Caco-2 (cell line): ENCODE measurements around the gene PPIA. TPM values are rescaled to one million over a fixed set of nuclear protein-coding genes. Genes with fewer than 3 reads are reported as not detected.
A peak's percentile ranks its signal among the peaks of the same experiment; 100 is the strongest.

ENCODE experiments used
- BruUV-seq: library from RNA; stranded (reverse); fragments of 400-500 nt; replicated peaks from 2 replicates; lab custom pipeline; 2021; lab: Mats Ljungman, UMichigan
- CTCF ChIA-PET: fragments of 300-600 bp; sonication (Branson Sonifier 250); formaldehyde crosslinking; loops from one replicate; lab custom pipeline; 2022; ENCODE audit warnings: antibody characterized with exemption; lab: Charles Lee
- POLR2A ChIA-PET: fragments of 300-600 bp; sonication (Branson Sonifier 250); formaldehyde crosslinking; loops from one replicate; lab custom pipeline; 2022; ENCODE audit warnings: antibody characterized with exemption; lab: Charles Lee
- DNase-seq, 2 experiments: peaks; one replicate each; pipeline versions ENCODE4 v3.0.0 to v3.0.0-alpha.2; 2020 to 2022
- H3K27me3 ChIP-seq: replicated peaks from 2 replicates; pipeline ENCODE4 v1.6.0; 2011; ENCODE audit warnings: low read length; ENCODE audit not compliant: control insufficient read depth, insufficient read depth
- H3K36me3 ChIP-seq: 2 replicates; pipeline ENCODE4 v1.5.1; 2011; ENCODE audit warnings: low read length; ENCODE audit not compliant: control insufficient read depth, insufficient read depth
- H3K4me1 ChIP-seq: fragments of 250-450 bp; sonication (Bioruptor Pico); 2 replicates; pipeline ENCODE4 v1.5.1; 2020; ENCODE audit warnings: mild to moderate bottlenecking
- H3K4me3 ChIP-seq: 2 replicates; pipeline ENCODE4 v1.5.1; 2011; ENCODE audit warnings: low read depth, mild to moderate bottlenecking, control low read depth, low read length
- H3K9me3 ChIP-seq: fragments of 250-450 bp; sonication (Bioruptor Pico); 2 replicates; pipeline ENCODE4 v1.5.1; 2020; ENCODE audit warnings: mild to moderate bottlenecking, moderate library complexity
- H3K27ac Mint-ChIP-seq: one replicate; pipeline ENCODE4 v1.8.0; 2022; ENCODE audit warnings: mixed read lengths; ENCODE audit not compliant: unreplicated experiment
- H3K27me3 Mint-ChIP-seq: one replicate; pipeline ENCODE4 v1.8.0; 2022; ENCODE audit warnings: mixed read lengths; ENCODE audit not compliant: insufficient read depth, unreplicated experiment
- H3K36me3 Mint-ChIP-seq: one replicate; pipeline ENCODE4 v1.8.0; 2022; ENCODE audit warnings: mild to moderate bottlenecking, mixed read lengths; ENCODE audit not compliant: insufficient read depth, unreplicated experiment
- H3K4me1 Mint-ChIP-seq: one replicate; pipeline ENCODE4 v1.8.0; 2022; ENCODE audit warnings: low read depth, mixed read lengths; ENCODE audit not compliant: unreplicated experiment
- H3K4me3 Mint-ChIP-seq: one replicate; pipeline ENCODE4 v1.8.0; 2022; ENCODE audit warnings: mild to moderate bottlenecking, moderate library complexity, mixed read lengths; ENCODE audit not compliant: unreplicated experiment
- H3K9me3 Mint-ChIP-seq: one replicate; pipeline ENCODE4 v1.8.0; 2022; ENCODE audit warnings: mixed read lengths; ENCODE audit not compliant: unreplicated experiment
- CTCF ChIP-seq, 2 experiments: fragments of 200-600 bp in 1 of 2; IDR thresholded peaks; 1 replicate in 1 of 2; 2 replicates in 1 of 2; pipeline versions ENCODE4 v1.5.1 to v1.8.0; 2011 to 2022; ENCODE audit warnings: antibody characterized with exemption in 1 of 2, control low read depth in 1 of 2, inconsistent platforms in 1 of 2, low read depth in 1 of 2, low read length in 1 of 2, mild to moderate bottlenecking in 1 of 2, moderate library complexity in 1 of 2; ENCODE audit not compliant: insufficient read depth in 1 of 2, severe bottlenecking in 1 of 2, unreplicated experiment in 1 of 2
- intact Hi-C: fragments of 100-400 bp; cut with micrococcal nuclease; formaldehyde crosslinking; loops from one replicate; pipeline ENCODE4 v1.10.0; 2022; ENCODE audit not compliant: unreplicated experiment
- total RNA-seq: library from RNA; stranded (reverse); gene quantifications from 2 replicates; pipeline ENCODE4 v1.2.3, GENCODE V29; 2022

Gene PPIA
- total RNA-seq, 1 experiment from 2014 or later: 2,104 TPM

DNA sequence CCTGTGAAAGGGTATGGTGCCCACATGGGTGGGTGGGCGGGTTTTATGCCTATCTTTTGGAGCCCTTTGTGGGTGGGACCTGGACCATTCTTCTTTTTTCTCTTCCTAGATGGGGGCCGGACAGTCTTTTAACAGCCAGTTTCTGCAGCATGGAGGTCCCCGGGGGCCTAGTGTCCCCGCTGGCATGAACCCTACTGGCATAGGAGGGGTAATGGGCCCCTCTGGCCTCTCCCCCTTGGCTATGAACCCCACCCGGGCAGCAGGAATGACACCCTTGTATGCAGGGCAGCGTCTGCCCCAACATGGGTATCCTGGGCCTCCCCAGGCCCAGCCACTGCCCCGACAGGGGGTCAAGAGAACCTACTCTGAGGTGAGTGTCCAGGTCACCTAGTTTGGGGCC lies 38.7 kb upstream of the PPIA start:
- Histone ChIP-seq H3K4me1 (no peaks in the 10 kb centered on the region), H3K4me3 (no peak overlapping the region), H3K36me3 (no peaks in the 10 kb centered on the region; the same call in 1 of the 2 replicates), H3K27me3 (no peaks in the 10 kb centered on the region), H3K9me3 (no peaks in the 10 kb centered on the region)
- intact Hi-C loops: no loop called here
- H3K36me3 Mint-ChIP-seq: peaks cover 14% of the 10 kb centered on the region
- H3K27ac Mint-ChIP-seq: no peak overlapping the region
- ChIA-PET CTCF (no interaction called here), POLR2A (no interaction called here)
- TF ChIP-seq CTCF (IDR thresholded peaks at IDR 0.05; ENCODE audit: insufficient read depth in 1 of 2, low read depth in 1 of 2, low read length in 1 of 2, severe bottlenecking in 1 of 2, unreplicated experiment in 1 of 2): no peak
- H3K9me3 Mint-ChIP-seq: no peaks in the 10 kb centered on the region
- DNase-seq: peak in 1 of 2 experiments; percentile 24
- H3K4me3 Mint-ChIP-seq: no peak overlapping the region
- no peaks in the 10 kb centered on the region for H3K27me3 Mint-ChIP-seq
- H3K4me1 Mint-ChIP-seq: no peaks in the 10 kb centered on the region
- no TSS peak for BruUV-seq

DNA sequence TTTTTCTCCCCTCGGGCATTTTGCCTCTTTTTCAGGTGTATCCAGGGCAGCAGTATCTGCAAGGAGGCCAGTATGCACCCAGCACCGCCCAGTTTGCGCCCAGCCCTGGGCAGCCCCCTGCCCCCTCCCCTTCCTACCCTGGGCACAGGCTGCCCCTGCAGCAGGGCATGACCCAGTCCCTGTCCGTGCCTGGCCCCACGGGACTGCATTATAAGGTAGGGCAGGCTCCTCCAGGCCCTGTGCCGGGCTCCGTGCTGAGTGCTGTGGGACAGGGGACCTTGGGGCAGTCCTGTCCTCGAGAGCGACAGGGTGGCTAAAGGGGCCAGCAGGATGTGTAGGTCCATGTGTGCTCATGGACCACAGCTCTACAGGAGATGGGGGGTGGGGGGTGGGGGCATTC lies 37.2 kb upstream of the PPIA start:
- Mint-ChIP-seq H3K27ac (no peak overlapping the region), H3K4me3 (no peak overlapping the region), H3K4me1 (no peaks in the 10 kb centered on the region), H3K36me3 (peaks cover 23% of the 10 kb centered on the region), H3K27me3 (no peaks in the 10 kb centered on the region), H3K9me3 (no peaks in the 10 kb centered on the region)
- intact Hi-C loops: no loop called here
- peak in 1 of 2 experiments; percentile 39 for DNase-seq
- no peaks in the 10 kb centered on the region for H3K27me3 ChIP-seq
- H3K36me3 ChIP-seq: no peaks in the 10 kb centered on the region; the same call in 1 of the 2 replicates
- BruUV-seq: no TSS peak
- CTCF ChIA-PET: no interaction called here
- POLR2A ChIA-PET: no interaction called here
- no peak for TF ChIP-seq CTCF (IDR thresholded peaks at IDR 0.05; ENCODE audit: insufficient read depth in 1 of 2, low read depth in 1 of 2, low read length in 1 of 2, severe bottlenecking in 1 of 2, unreplicated experiment in 1 of 2)
- H3K4me3 ChIP-seq: no peak overlapping the region
- H3K4me1 ChIP-seq: no peaks in the 10 kb centered on the region
- no peaks in the 10 kb centered on the region for H3K9me3 ChIP-seq

- Histone ChIP-seq H3K36me3 (no peaks in the 10 kb centered on the region; the same call in none of the 2 replicates), H3K4me3 (no peak overlapping the region), H3K27me3 (no peaks in the 10 kb centered on the region), H3K9me3 (no peaks in the 10 kb centered on the region), H3K4me1 (peaks cover 5% of the 10 kb centered on the region; the same call in 1 of the 2 replicates)
- peak in 1 of 2 experiments; percentile 18 for DNase-seq
- Mint-ChIP-seq H3K4me1 (no peaks in the 10 kb centered on the region), H3K4me3 (no peak overlapping the region), H3K27me3 (no peaks in the 10 kb centered on the region), H3K36me3 (peaks cover 32% of the 10 kb centered on the region), H3K9me3 (no peaks in the 10 kb centered on the region), H3K27ac (no peak overlapping the region)
- POLR2A ChIA-PET: no interaction called here
- CTCF ChIA-PET: no interaction called here
- BruUV-seq: no TSS peak
- no peak for TF ChIP-seq CTCF (IDR thresholded peaks at IDR 0.05; ENCODE audit: insufficient read depth in 1 of 2, low read depth in 1 of 2, low read length in 1 of 2, severe bottlenecking in 1 of 2, unreplicated experiment in 1 of 2)
- intact Hi-C loops: no loop called here
These were observed 36.4 kb upstream of the PPIA start for GRCh38 chr7:44760034-44760580.
